ENCODE results near the gene PANK1. TPM values are rescaled to one million over a fixed set of nuclear protein-coding genes. Genes with fewer than 3 reads are reported as not detected.

PANK1 gene
- 1 to 10 TPM in 2 of 3 donors, under 1 TPM in 1; 0.85 to 2.2 (median 1.4) TPM for total RNA-seq
- 2.1 TPM for total RNA-seq (2013)

- H3K4me1 ChIP-seq (ENCODE audit: control insufficient read depth, insufficient read depth, low read length): peaks cover 7% of the 10 kb centered on the region
- peak within 1 kb of the TSS; percentile 55 for H3K4me3 ChIP-seq (ENCODE audit: low read length)
- H3K36me3 ChIP-seq (ENCODE audit: control insufficient read depth, insufficient read depth, low read length): no peaks in the 10 kb centered on the region
- Mint-ChIP-seq H3K9me3 (no peaks in the 10 kb centered on the region), H3K4me1 (peaks cover 9% of the 10 kb centered on the region in 2 donors), H3K27ac (no peak within 1 kb of the TSS), H3K27me3 (ENCODE audit: low read depth in 2 of 2) (peaks cover 19 to 21% of the 10 kb centered on the region in 2 donors), H3K4me3 (peak within 1 kb of the TSS; percentile 13), H3K36me3 (no peaks in the 10 kb centered on the region)
- TF ChIP-seq CTCF (IDR thresholded peaks at IDR 0.05): no peak
- DNase-seq (peak; percentile 46 to 81), ATAC-seq (peak; percentile 32 to 45 (median 43))
- H3K9me3 ChIP-seq (ENCODE audit: control insufficient read depth, insufficient read depth, low read length): no peaks in the 10 kb centered on the region
- peaks cover 2% of the 10 kb centered on the region for H3K27me3 ChIP-seq (ENCODE audit: control insufficient read depth, insufficient read depth, low read length)
- H3K27ac ChIP-seq (ENCODE audit: low read length): no peak within 1 kb of the TSS
- intact Hi-C loops (cut with micrococcal nuclease): loop anchor here (1.0 kb wide), 1 partner anchor 56 kb away; the partner anchor contains the start of gene KIF20B
- 1% methylated on average over 56 of the region's 56 CpGs for whole genome bisulfite sequencing (ENCODE audit: insufficient coverage)
Measured at GRCh38 chr10:89644967-89645741, at the start of gene PANK1. Gene PANK1, minus strand, starts transcription at chr10:89645242. Its CDS starts 351 bp downstream, at chr10:89644891.

- Histone ChIP-seq H3K4me3 (ENCODE audit: low read length) (no peak overlapping the region), H3K36me3 (ENCODE audit: control insufficient read depth, insufficient read depth, low read length) (no peaks in the 10 kb centered on the region), H3K4me1 (ENCODE audit: control insufficient read depth, insufficient read depth, low read length) (no peaks in the 10 kb centered on the region), H3K27me3 (ENCODE audit: control insufficient read depth, insufficient read depth, low read length) (no peaks in the 10 kb centered on the region), H3K9me3 (ENCODE audit: control insufficient read depth, insufficient read depth, low read length) (no peaks in the 10 kb centered on the region), H3K27ac (ENCODE audit: low read length) (no peak overlapping the region)
- no peak for TF ChIP-seq CTCF (IDR thresholded peaks at IDR 0.05)
- ATAC-seq: no peak
- H3K4me3 Mint-ChIP-seq: no peak overlapping the region
- intact Hi-C loops (cut with micrococcal nuclease): no loop called here
- H3K9me3 Mint-ChIP-seq: no peaks in the 10 kb centered on the region
- H3K27me3 Mint-ChIP-seq (ENCODE audit: low read depth in 2 of 2): peaks cover 3 to 6% of the 10 kb centered on the region in 2 donors
- H3K4me1 Mint-ChIP-seq: no peaks in the 10 kb centered on the region
- no peak overlapping the region for H3K27ac Mint-ChIP-seq
- no peak for DNase-seq
- no peaks in the 10 kb centered on the region for H3K36me3 Mint-ChIP-seq
- WGBS (ENCODE audit: insufficient coverage): 98% methylated on average over 5 of the region's 5 CpGs
Measured at GRCh38 chr10:89693176-89693575, 48.1 kb upstream of the PANK1 start.

- no peaks in the 10 kb centered on the region for H3K36me3 Mint-ChIP-seq
- no peak overlapping the region for H3K4me3 Mint-ChIP-seq
- no peak for TF ChIP-seq CTCF (IDR thresholded peaks at IDR 0.05)
- Histone ChIP-seq H3K27me3 (ENCODE audit: control insufficient read depth, insufficient read depth, low read length) (no peaks in the 10 kb centered on the region), H3K36me3 (ENCODE audit: control insufficient read depth, insufficient read depth, low read length) (no peaks in the 10 kb centered on the region), H3K4me3 (ENCODE audit: low read length) (no peak overlapping the region), H3K4me1 (ENCODE audit: control insufficient read depth, insufficient read depth, low read length) (no peaks in the 10 kb centered on the region), H3K9me3 (ENCODE audit: control insufficient read depth, insufficient read depth, low read length) (no peaks in the 10 kb centered on the region), H3K27ac (ENCODE audit: low read length) (no peak overlapping the region)
- intact Hi-C loops (cut with micrococcal nuclease): no loop called here
- ATAC-seq (no peak), DNase-seq (no peak)
- H3K27ac Mint-ChIP-seq: no peak overlapping the region
- peaks cover 3 to 6% of the 10 kb centered on the region in 2 donors for H3K27me3 Mint-ChIP-seq (ENCODE audit: low read depth in 2 of 2)
- no peaks in the 10 kb centered on the region for H3K4me1 Mint-ChIP-seq
- no peaks in the 10 kb centered on the region for H3K9me3 Mint-ChIP-seq
- 68% methylated on average over 4 of the region's 4 CpGs for WGBS (ENCODE audit: insufficient coverage)
Measured at GRCh38 chr10:89692416-89692815, 47.4 kb upstream of the PANK1 start.
